Stimulated activated naive CD8-positive, alpha-beta T cell treated with anti-CD3 and anti-CD28 coated beads, Interleukin-15, amount 100 ng/mL, for 72 hours (primary cell): ENCODE results near the gene CELF3.

Experiments used
- ATAC-seq: fragments of 150-1000 bp; cut with Tn5 transposase; 2 replicates; pipeline ENCODE4 v1.10.0; 2021; ENCODE audit warnings: mild to moderate bottlenecking, moderate library complexity
- DNase-seq, 2 donors: peaks; one replicate each; pipeline ENCODE4 v3.0.0; 2021 to 2022
- H3K27ac Mint-ChIP-seq, 2 donors: one replicate each; pipeline ENCODE4 v1.8.0; 2022; ENCODE audit warnings: mild to moderate bottlenecking in 2 of 2, mixed read lengths in 2 of 2, moderate library complexity in 2 of 2
- H3K27me3 Mint-ChIP-seq: one replicate; pipeline ENCODE4 v1.8.0; 2022; ENCODE audit warnings: mixed read lengths
- H3K4me1 Mint-ChIP-seq: one replicate; pipeline ENCODE4 v1.8.0; 2022; ENCODE audit warnings: mild to moderate bottlenecking, mixed read lengths
- H3K4me3 Mint-ChIP-seq, 2 donors: one replicate each; pipeline ENCODE4 v1.8.0; 2022; ENCODE audit warnings: mild to moderate bottlenecking in 2 of 2, mixed read lengths in 2 of 2, moderate library complexity in 1 of 2
- H3K9me3 Mint-ChIP-seq, 2 donors: one replicate each; pipeline ENCODE4 v1.8.0; 2022; ENCODE audit warnings: mixed read lengths in 2 of 2

CELF3 gene

GRCh38 chr1:151711044-151711800, 5.4 kb downstream of the CELF3 start:
- Mint-ChIP-seq H3K9me3 (no peaks in the 10 kb centered on the region), H3K4me3 (no peak overlapping the region), H3K27ac (no peak overlapping the region), H3K4me1 (peaks cover 8% of the 10 kb centered on the region), H3K27me3 (peaks cover 22% of the 10 kb centered on the region)
- ATAC-seq (no peak), DNase-seq (no peak)

DNA sequence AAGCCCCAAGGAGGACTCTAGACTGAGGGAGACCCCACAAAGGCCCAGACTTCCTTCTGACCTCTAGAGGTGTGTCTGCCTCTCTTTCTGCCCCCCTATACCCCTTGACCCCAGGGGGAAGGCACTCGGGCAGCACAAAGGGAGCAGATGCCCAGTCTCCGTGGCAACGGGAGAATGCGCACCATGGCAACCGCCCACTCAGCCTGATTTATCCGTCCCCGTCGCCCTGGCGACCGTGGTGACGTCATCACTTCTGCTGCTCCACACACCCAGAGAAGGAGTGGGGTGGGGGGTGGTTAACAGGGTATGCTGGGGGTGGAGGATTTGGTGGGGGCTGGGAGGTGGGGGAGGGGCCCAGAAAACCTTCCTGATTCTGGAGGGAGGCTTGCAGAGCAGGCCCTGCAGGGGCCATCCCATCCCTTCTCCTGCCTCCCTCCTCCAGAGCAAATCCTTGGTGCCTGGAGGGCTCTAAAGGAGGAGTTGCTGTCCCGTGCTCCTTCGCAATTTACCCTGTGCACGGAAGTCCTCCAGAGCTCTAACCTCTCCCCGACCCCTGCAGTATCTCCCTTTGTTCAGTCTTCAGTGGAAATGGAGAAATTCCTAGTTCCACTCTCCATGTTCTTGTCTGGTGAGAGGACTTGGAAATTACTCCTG, 6.3 kb downstream of the CELF3 start:
- peaks cover 13% of the 10 kb centered on the region for H3K27me3 Mint-ChIP-seq
- H3K4me1 Mint-ChIP-seq, result peaks cover 8% of the 10 kb centered on the region
- DNase-seq, result no peak
- H3K9me3 Mint-ChIP-seq, result no peaks in the 10 kb centered on the region
- no peak overlapping the region for H3K4me3 Mint-ChIP-seq
- no peak for ATAC-seq
- peak overlapping the region in 1 of 2 donors; percentile 48 for H3K27ac Mint-ChIP-seq

GRCh38 chr1:151708891-151709290, 7.7 kb downstream of the CELF3 start:
- Mint-ChIP-seq H3K27me3 (no peaks in the 10 kb centered on the region), H3K27ac (peak overlapping the region in 1 of 2 donors; percentile 7), H3K9me3 (no peaks in the 10 kb centered on the region), H3K4me1 (peaks cover 8% of the 10 kb centered on the region), H3K4me3 (no peak overlapping the region)
- no peak for DNase-seq
- ATAC-seq, result no peak

GRCh38 chr1:151707541-151708065, 9.0 kb downstream of the CELF3 start:
- Mint-ChIP-seq H3K4me3 (no peak overlapping the region), H3K27me3 (no peaks in the 10 kb centered on the region), H3K27ac (no peak overlapping the region), H3K4me1 (peaks cover 19% of the 10 kb centered on the region), H3K9me3 (no peaks in the 10 kb centered on the region)
- ATAC-seq (peak; percentile 31), DNase-seq (no peak)

- H3K9me3 Mint-ChIP-seq, result no peaks in the 10 kb centered on the region
- peak overlapping the region in 1 of 2 donors; percentile 84 for H3K27ac Mint-ChIP-seq
- ATAC-seq (peak; percentile 12), DNase-seq (no peak)
- H3K4me3 Mint-ChIP-seq, result no peak overlapping the region
- H3K27me3 Mint-ChIP-seq, result no peaks in the 10 kb centered on the region
- H3K4me1 Mint-ChIP-seq, result peaks cover 20% of the 10 kb centered on the region
Measured at GRCh38 chr1:151706464-151707415, 9.9 kb downstream of the CELF3 start.

GRCh38 chr1:151705753-151706463, 10.7 kb downstream of the CELF3 start:
- H3K9me3 Mint-ChIP-seq, result no peaks in the 10 kb centered on the region
- no peaks in the 10 kb centered on the region for H3K27me3 Mint-ChIP-seq
- H3K27ac Mint-ChIP-seq, result no peak overlapping the region

GRCh38 chr1:151705146-151705545, 11.5 kb downstream of the CELF3 start:
- no peak for ATAC-seq
- Mint-ChIP-seq H3K9me3 (no peaks in the 10 kb centered on the region), H3K4me1 (peaks cover 20% of the 10 kb centered on the region), H3K27me3 (no peaks in the 10 kb centered on the region), H3K4me3 (no peak overlapping the region), H3K27ac (no peak overlapping the region)
- no peak for DNase-seq

More at GRCh38 chr1:151705753-151706463, 10.7 kb downstream of the CELF3 start:
- no peak for ATAC-seq
- Mint-ChIP-seq H3K4me3 (no peak overlapping the region), H3K4me1 (peaks cover 20% of the 10 kb centered on the region)
- no peak for DNase-seq

- Mint-ChIP-seq H3K27me3 (no peaks in the 10 kb centered on the region), H3K4me3 (no peak overlapping the region), H3K9me3 (no peaks in the 10 kb centered on the region), H3K4me1 (peaks cover 20% of the 10 kb centered on the region), H3K27ac (peak overlapping the region in 1 of 2 donors; percentile 29)
- no peak for ATAC-seq
- DNase-seq, result no peak
Measured at GRCh38 chr1:151704246-151704645, 12.4 kb downstream of the CELF3 start.

DNA sequence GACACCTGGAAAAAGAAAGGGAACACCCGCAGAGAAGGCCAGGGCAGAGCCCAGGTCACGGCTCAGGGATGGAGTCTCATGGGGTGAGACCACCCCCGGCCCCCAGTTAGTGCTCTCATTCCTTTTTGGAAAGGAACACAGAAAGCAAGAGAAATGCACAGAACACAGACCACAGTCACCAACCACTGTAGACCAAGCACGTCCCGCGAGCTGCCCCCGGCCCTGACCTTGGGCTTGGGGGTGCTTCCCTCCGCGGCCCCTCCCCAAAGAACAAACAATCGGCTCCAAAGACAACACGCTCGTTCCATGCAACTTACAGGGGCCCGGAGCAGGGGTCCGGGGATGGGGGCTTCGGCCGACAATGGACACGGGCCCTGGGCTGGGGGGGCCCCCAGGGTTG, 12.8 kb downstream of the CELF3 start:
- no peak for DNase-seq
- H3K27ac Mint-ChIP-seq, result peak overlapping the region; percentile 8 to 83

DNA sequence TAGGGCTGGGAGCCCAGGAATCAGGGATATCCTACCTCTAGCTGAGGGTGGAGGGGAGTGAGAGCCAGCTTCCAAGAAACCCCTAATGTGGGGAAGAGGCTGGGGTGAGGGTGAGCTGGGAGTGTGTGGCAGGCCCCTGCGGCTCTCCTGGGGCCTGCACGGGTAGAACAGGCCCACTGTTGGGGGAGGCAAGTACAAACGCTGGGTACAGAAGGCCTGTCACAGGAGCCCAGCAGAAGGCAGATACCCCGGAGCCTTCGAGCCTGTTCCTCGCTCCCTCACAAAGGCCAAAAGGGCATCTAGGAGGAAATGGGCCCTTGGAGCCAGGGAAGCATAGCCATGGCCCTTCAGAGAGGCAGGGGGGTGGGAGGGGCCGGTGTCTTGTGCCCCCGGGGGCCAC, 13.7 kb downstream of the CELF3 start:
- Mint-ChIP-seq H3K27me3 (no peaks in the 10 kb centered on the region), H3K4me3 (no peak overlapping the region), H3K27ac (peak overlapping the region in 1 of 2 donors; percentile 91), H3K9me3 (no peaks in the 10 kb centered on the region), H3K4me1 (peaks cover 20% of the 10 kb centered on the region)
- no peak for DNase-seq
- ATAC-seq, result no peak

More for the DNA sequence above, 12.8 kb downstream of the CELF3 start:
- no peak overlapping the region for H3K4me3 Mint-ChIP-seq
- H3K9me3 Mint-ChIP-seq, result no peaks in the 10 kb centered on the region
- no peaks in the 10 kb centered on the region for H3K27me3 Mint-ChIP-seq
- peaks cover 20% of the 10 kb centered on the region for H3K4me1 Mint-ChIP-seq
- ATAC-seq, result no peak

DNA sequence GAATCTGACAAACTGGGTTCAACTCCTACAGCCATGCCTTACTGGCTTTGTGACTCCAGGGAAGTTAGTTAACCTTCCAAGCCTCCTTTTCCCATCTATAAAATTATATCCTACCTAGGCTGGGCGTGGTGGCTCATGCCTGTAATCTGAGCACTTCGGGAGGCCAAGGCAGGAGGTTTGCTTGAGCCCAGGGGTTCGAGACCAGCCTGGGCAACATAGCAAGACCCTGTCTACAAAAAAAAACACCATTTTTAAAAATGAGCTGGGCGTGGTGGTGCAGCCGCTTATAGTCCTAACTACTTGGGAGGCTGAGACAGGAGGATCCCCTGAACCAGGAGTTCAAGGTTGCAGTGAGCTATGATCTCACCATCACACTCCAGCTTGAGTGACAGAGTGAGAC, 15.1 kb downstream of the CELF3 start:
- Mint-ChIP-seq H3K27me3 (no peaks in the 10 kb centered on the region), H3K4me3 (no peak overlapping the region), H3K4me1 (peaks cover 13% of the 10 kb centered on the region)

DNA sequence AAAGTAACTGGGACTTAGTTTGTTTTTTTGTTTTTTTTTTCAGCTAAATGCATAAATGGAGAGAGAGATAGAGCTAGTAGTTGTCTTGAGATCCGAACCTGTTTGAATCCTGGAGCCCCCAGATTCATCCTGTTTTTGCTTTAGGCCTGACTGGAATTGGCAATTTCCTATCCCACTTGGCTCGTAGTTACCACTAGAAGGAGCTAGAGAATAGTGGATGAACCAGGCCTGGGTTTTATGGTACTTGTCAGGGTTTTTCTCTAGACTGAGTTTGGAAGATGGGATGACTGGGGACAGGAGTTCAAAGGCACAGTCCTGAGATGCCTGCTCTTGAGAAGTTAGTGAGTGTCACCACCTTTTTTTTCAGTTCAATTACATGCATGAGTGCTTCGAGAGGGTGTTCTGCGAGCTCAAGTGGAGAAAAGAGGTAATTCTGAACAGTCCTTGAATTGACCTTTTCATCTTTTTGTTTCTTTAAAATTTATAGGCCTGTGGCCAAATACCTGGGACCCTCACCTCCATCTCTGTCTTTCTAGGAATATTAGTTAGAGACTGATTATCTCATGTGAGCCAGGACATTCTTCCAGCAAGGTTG, 23.4 kb downstream of the CELF3 start:
- DNase-seq, result no peak

More for the DNA sequence above, 15.1 kb downstream of the CELF3 start:
- DNase-seq (no peak), ATAC-seq (no peak)
- H3K9me3 Mint-ChIP-seq, result no peaks in the 10 kb centered on the region
- H3K27ac Mint-ChIP-seq, result no peak overlapping the region

GRCh38 chr1:151692226-151692625, 24.4 kb downstream of the CELF3 start:
- H3K27ac Mint-ChIP-seq, result no peak overlapping the region

More for the DNA sequence above, 23.4 kb downstream of the CELF3 start:
- H3K4me1 Mint-ChIP-seq, result no peaks in the 10 kb centered on the region
- ATAC-seq, result no peak
- no peak overlapping the region for H3K4me3 Mint-ChIP-seq
- H3K27me3 Mint-ChIP-seq, result no peaks in the 10 kb centered on the region
- no peak overlapping the region for H3K27ac Mint-ChIP-seq
- no peaks in the 10 kb centered on the region for H3K9me3 Mint-ChIP-seq

DNA sequence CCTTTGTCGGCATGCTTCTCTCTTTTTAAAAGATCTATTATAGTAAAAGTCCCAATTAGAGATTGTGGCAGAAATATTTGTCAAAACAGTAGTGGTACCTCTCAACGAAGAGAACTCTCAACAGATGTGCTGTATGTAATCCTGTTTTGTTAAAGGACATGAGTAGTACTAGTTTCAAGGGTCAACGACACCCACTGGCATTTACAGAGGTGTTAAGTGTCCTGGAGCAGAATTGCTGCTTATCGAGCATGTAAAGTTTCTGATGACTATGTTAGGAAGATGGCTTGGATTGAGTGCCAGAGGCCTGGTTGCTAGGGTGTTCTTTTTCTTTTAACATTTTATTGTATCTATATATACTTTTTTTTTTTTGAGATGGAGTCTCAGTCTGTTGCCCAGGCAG, 27.1 kb downstream of the CELF3 start:
- Mint-ChIP-seq H3K4me3 (no peak overlapping the region), H3K9me3 (no peaks in the 10 kb centered on the region), H3K27me3 (no peaks in the 10 kb centered on the region), H3K27ac (no peak overlapping the region), H3K4me1 (no peaks in the 10 kb centered on the region)
- DNase-seq, result no peak
- no peak for ATAC-seq

More at GRCh38 chr1:151692226-151692625, 24.4 kb downstream of the CELF3 start:
- Mint-ChIP-seq H3K4me3 (no peak overlapping the region), H3K9me3 (no peaks in the 10 kb centered on the region), H3K4me1 (no peaks in the 10 kb centered on the region), H3K27me3 (no peaks in the 10 kb centered on the region)
- DNase-seq, result no peak
- ATAC-seq, result no peak
